Stomach (tissue), 9 donors: Measurements from ENCODE around the gene NOD2. TPM values are rescaled to one million over a fixed set of nuclear protein-coding genes. Genes with fewer than 3 reads are reported as not detected.

Experiments used
- DNase-seq, 2 donors: peaks; one replicate each; pipeline versions ENCODE4 v3.0.0 to v3.0.0-alpha.2; 2013 to 2019
- H3K27ac ChIP-seq, 5 donors: fragments of 200-600 bp in 4 of 5; sonication (generic) in 4 of 5; one replicate each; pipeline ENCODE4 v1.5.1; 2013 to 2019; ENCODE audit warnings: mild to moderate bottlenecking in 1 of 5, moderate library complexity in 1 of 5
- H3K27me3 ChIP-seq, 3 donors: fragments of 200-600 bp; sonication (generic); one replicate each; pipeline ENCODE4 v1.5.1; 2017 to 2019; ENCODE audit warnings: mixed run types in 1 of 3
- H3K36me3 ChIP-seq, 4 donors: fragments of 200-600 bp; sonication (generic); 1 replicate in 3 of 4; 2 replicates in 1 of 4; pipeline ENCODE4 v1.5.1; 2016 to 2019
- H3K4me1 ChIP-seq, 4 donors: fragments of 200-600 bp; sonication (generic); one replicate each; pipeline ENCODE4 v1.5.1; 2016 to 2019
- H3K4me3 ChIP-seq, 4 donors: fragments of 200-600 bp; sonication (generic) in 3 of 4; one replicate each; pipeline ENCODE4 v1.5.1; 2016 to 2019; ENCODE audit warnings: mild to moderate bottlenecking in 1 of 4
- H3K9me3 ChIP-seq, 4 donors: fragments of 200-600 bp; sonication (generic); one replicate each; pipeline ENCODE4 v1.5.1; 2016 to 2019
- CTCF ChIP-seq, 7 experiments: fragments of 450-650 bp in 4 of 7; fragments of 200-600 bp in 3 of 7; sonication (generic) in 3 of 7; IDR thresholded peaks; one replicate each; pipeline ENCODE4 v1.5.1; 2016 to 2019; ENCODE audit warnings: antibody characterized with exemption in 7 of 7, control low read depth in 2 of 7, mild to moderate bottlenecking in 1 of 7
- EP300 ChIP-seq: sonication (generic); formaldehyde crosslinking; IDR thresholded peaks from one replicate; pipeline ENCODE4 v1.6.1; 2017; ENCODE audit warnings: antibody characterized with exemption
- POLR2A ChIP-seq, 4 donors: fragments of 450-650 bp; IDR thresholded peaks; one replicate each; pipeline ENCODE4 v1.6.1; 2016; ENCODE audit warnings: antibody characterized with exemption in 4 of 4, control low read depth in 2 of 4, mild to moderate bottlenecking in 1 of 4, moderate library complexity in 1 of 4
- POLR2AphosphoS5 ChIP-seq, 3 donors: sonication (generic); formaldehyde crosslinking; IDR thresholded peaks; one replicate each; pipeline ENCODE4 v1.6.1; 2016; ENCODE audit warnings: antibody characterized with exemption in 3 of 3
- WGBS, 5 donors: extraction: QIAGEN DNeasy Blood & Tissue Kit in 3 of 5; methylation state at CpG; one replicate each; pipeline versions ENCODE4 v1.1.5 to v1.1.7; 2013 to 2018; 5-methylcytosine and 5-hydroxymethylcytosine counted together
- intact Hi-C: fragments of 100-400 bp; cut with DNase I; formaldehyde crosslinking; loops from one replicate; pipeline ENCODE4 v1.15.1; 2023; ENCODE audit warnings: low total_unique reads
- polyA plus RNA-seq, 3 donors: library from polyadenylated mRNA; stranded (reverse); fragments of 200-250 nt; gene quantifications; one replicate each; pipeline ENCODE4 v1.2.3, GENCODE V29; 2013
- total RNA-seq, 5 donors: library from RNA; depleted of rRNA; stranded (reverse); fragments of >200 nt; gene quantifications; one replicate each; pipeline versions ENCODE4 v1.1.0 to v1.2.3, GENCODE V29; 2014 to 2016
- donor health status: healthy with polysubstance abuse.
- donor health status: Bipolar disorder and iron deficiency.
- donor health status: healthy.

The NOD2 gene
- total and polyA plus RNA-seq, 8 donors, result 0.56 to 6.2 (median 2.3) TPM; not detected in 1

- intact Hi-C loops, result no loop called here
- H3K27me3 ChIP-seq, result no peaks in the 10 kb centered on the region
- peaks cover 6 to 23% (median 16%) of the 10 kb centered on the region in 4 donors for H3K9me3 ChIP-seq
- H3K27ac ChIP-seq, result peak overlapping the region in 1 of 5 donors; percentile 4
- H3K4me3 ChIP-seq, result no peak overlapping the region
- H3K4me1 ChIP-seq, result peaks cover 0 to 12% (median 0%) of the 10 kb centered on the region in 4 donors
- 64 to 81% (median 75%) methylated on average over 5 of the region's 5 CpGs for WGBS, 5 donors
- H3K36me3 ChIP-seq, result no peaks in the 10 kb centered on the region
- TF ChIP-seq EP300 (no peak), POLR2AphosphoS5 (IDR thresholded peaks at IDR 0.05) (no peak)
- DNase-seq, result no peak
Measured at GRCh38 chr16:50705436-50706110, 12.2 kb downstream of the NOD2 start.

GRCh38 chr16:50706250-50706649 lies 12.8 kb downstream of the NOD2 start:
- Histone ChIP-seq H3K4me1 (peaks cover 0 to 13% (median 0%) of the 10 kb centered on the region in 4 donors), H3K4me3 (no peak overlapping the region), H3K9me3 (peaks cover 6 to 23% (median 16%) of the 10 kb centered on the region in 4 donors), H3K27me3 (no peaks in the 10 kb centered on the region), H3K27ac (no peak overlapping the region), H3K36me3 (peaks cover 0 to 6% (median 0%) of the 10 kb centered on the region in 4 donors)
- intact Hi-C loops, result no loop called here
- peak in 1 of 2 donors; percentile 68 for DNase-seq
- TF ChIP-seq POLR2AphosphoS5 (IDR thresholded peaks at IDR 0.05) (no peak), POLR2A (IDR thresholded peaks at IDR 0.05) (no peak), EP300 (no peak), CTCF (IDR thresholded peaks at IDR 0.05) (no peak)
- WGBS, 5 donors, result 23 to 53% (median 26%) methylated on average over 3 of the region's 3 CpGs

- Histone ChIP-seq H3K27ac (no peak overlapping the region), H3K27me3 (no peaks in the 10 kb centered on the region), H3K36me3 (peaks cover 0 to 8% (median 0%) of the 10 kb centered on the region in 4 donors), H3K9me3 (peaks cover 6 to 19% (median 14%) of the 10 kb centered on the region in 4 donors), H3K4me1 (peaks cover 0 to 33% (median 0%) of the 10 kb centered on the region in 4 donors), H3K4me3 (no peak overlapping the region)
- no peak for DNase-seq
- intact Hi-C loops, result no loop called here
- TF ChIP-seq POLR2AphosphoS5 (IDR thresholded peaks at IDR 0.05), result no peak
- TF ChIP-seq CTCF (IDR thresholded peaks at IDR 0.05), result no peak
- TF ChIP-seq EP300, result no peak
- TF ChIP-seq POLR2A (IDR thresholded peaks at IDR 0.05), result no peak
- 77 to 86% (median 84%) methylated on average over 10 of the region's 10 CpGs for WGBS, 5 donors
Measured at GRCh38 chr16:50708373-50709060, 15.1 kb downstream of the NOD2 start.

GRCh38 chr16:50709061-50709684 lies 15.8 kb downstream of the NOD2 start:
- peak overlapping the region in 1 of 5 donors; percentile 14 for H3K27ac ChIP-seq
- no peak for DNase-seq
- peaks cover 0 to 35% (median 0%) of the 10 kb centered on the region in 4 donors for H3K4me1 ChIP-seq
- intact Hi-C loops, result no loop called here
- TF ChIP-seq POLR2AphosphoS5 (IDR thresholded peaks at IDR 0.05) (no peak), CTCF (IDR thresholded peaks at IDR 0.05) (no peak), EP300 (no peak), POLR2A (IDR thresholded peaks at IDR 0.05) (no peak)
- H3K4me3 ChIP-seq, result no peak overlapping the region
- WGBS, 5 donors, result 67 to 81% (median 76%) methylated on average over 8 of the region's 8 CpGs
- H3K9me3 ChIP-seq, result peaks cover 4 to 12% (median 7%) of the 10 kb centered on the region in 4 donors
- H3K27me3 ChIP-seq, result no peaks in the 10 kb centered on the region
- peaks cover 0 to 8% (median 0%) of the 10 kb centered on the region in 4 donors for H3K36me3 ChIP-seq
